ENCODE data around the gene TANC1. TPM values are rescaled to one million over a fixed set of nuclear protein-coding genes. Genes with fewer than 3 reads are reported as not detected.
A peak's percentile ranks its signal among the peaks of the same experiment; 100 is the strongest.

TANC1 gene
- total and polyA plus RNA-seq, 2 experiments from 2014 or later: 8.2 to 12.1 TPM

DNA sequence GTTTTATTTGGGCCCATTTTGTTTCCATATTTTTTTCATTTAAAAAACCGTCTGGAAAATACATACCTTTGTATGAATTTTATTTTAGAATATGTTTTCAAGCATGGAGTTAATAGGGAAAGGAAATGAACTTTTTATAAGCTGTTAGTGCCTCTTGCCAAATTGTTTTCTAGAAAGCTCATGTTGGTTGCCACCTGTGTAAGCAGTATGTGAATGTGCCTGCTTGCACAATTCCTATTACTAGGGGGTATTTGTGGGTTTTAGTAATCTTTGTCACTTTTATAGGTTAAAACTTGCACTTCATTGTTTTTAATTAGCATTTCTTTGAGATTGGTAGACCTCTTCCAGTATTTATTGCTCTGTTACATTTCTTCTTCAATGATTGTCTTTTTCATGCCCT is 107.3 kb downstream of the TANC1 start:
- Histone ChIP-seq H3K9me2 (ENCODE audit: insufficient read depth) (no peaks in the 10 kb centered on the region), H3K4me1 (ENCODE audit: insufficient read depth) (peaks cover 62% of the 10 kb centered on the region), H3K4me3 (no peak overlapping the region), H3K27ac (no peak overlapping the region), H3K9ac (0 out of 2 replicates have a peak overlapping the region, but pooled peaks have one; percentile 1), H2AFZ (no peak overlapping the region), H4K20me1 (ENCODE audit: insufficient read depth) (no peaks in the 10 kb centered on the region), H3F3A (ENCODE audit: insufficient read depth) (peaks cover 52% of the 10 kb centered on the region), H3K36me3 (ENCODE audit: low read depth) (no peaks in the 10 kb centered on the region), H3K4me2 (ENCODE audit: unreplicated experiment) (peak overlapping the region; percentile 67), H3K79me2 (ENCODE audit: insufficient read depth) (peaks cover 11% of the 10 kb centered on the region; the same call in 1 of the 2 replicates), H3K9me3 (ENCODE audit: low read depth) (no peaks in the 10 kb centered on the region), H3K27me3 (replicated peaks; ENCODE audit: insufficient read depth) (no peaks in the 10 kb centered on the region)
- DNase-seq: no peak
- no peak for TF ChIP-seq EZH2 (IDR thresholded peaks at IDR 0.05; ENCODE audit: insufficient read depth, poor library complexity, severe bottlenecking)
- WGBS, 2 experiments (ENCODE audit: low coverage in 1 of 2, low lambda C conversion rate in 2 of 2, missing lambda C conversion rate in 2 of 2): 10 to 18% methylated on average over 1 of the region's 1 CpG
- in situ Hi-C loops (cut with MboI): no loop called here

DNA sequence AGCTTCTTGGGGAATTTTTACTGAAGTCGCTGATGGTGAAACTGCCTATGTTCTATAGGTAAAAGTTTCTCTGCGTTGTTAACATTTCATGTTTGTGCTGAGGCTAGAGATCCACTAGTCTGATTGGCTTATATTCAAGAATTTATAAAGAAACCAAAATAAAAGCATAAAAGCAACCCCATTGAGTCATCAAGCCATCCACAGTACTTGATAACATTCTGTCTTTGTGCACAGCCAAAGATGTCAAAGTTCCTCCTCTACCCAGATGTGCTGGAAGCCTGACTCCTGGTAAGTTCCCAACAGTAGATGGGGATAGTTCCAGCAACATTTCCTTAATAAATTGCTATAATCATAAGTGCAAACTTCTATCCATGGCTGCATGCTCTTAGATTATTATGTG is 107.8 kb downstream of the TANC1 start:
- Histone ChIP-seq H3K9me2 (ENCODE audit: insufficient read depth) (no peaks in the 10 kb centered on the region), H3K36me3 (ENCODE audit: low read depth) (no peaks in the 10 kb centered on the region), H3K79me2 (ENCODE audit: insufficient read depth) (peaks cover 11% of the 10 kb centered on the region; the same call in 1 of the 2 replicates), H3K4me3 (no peak overlapping the region), H3K4me2 (ENCODE audit: unreplicated experiment) (peak overlapping the region; percentile 67), H4K20me1 (ENCODE audit: insufficient read depth) (no peaks in the 10 kb centered on the region), H3K27ac (peak overlapping the region; percentile 3; the same call in 1 of the 2 replicates), H3K27me3 (replicated peaks; ENCODE audit: insufficient read depth) (no peaks in the 10 kb centered on the region), H3K9ac (0 out of 2 replicates have a peak overlapping the region, but pooled peaks have one; percentile 1), H3F3A (ENCODE audit: insufficient read depth) (peaks cover 49% of the 10 kb centered on the region), H3K9me3 (ENCODE audit: low read depth) (no peaks in the 10 kb centered on the region), H3K4me1 (ENCODE audit: insufficient read depth) (peaks cover 57% of the 10 kb centered on the region), H2AFZ (no peak overlapping the region)
- WGBS, 2 experiments (ENCODE audit: low coverage in 1 of 2, low lambda C conversion rate in 2 of 2, missing lambda C conversion rate in 2 of 2): 49 to 53% methylated on average over 2 of the region's 2 CpGs
- TF ChIP-seq EZH2 (IDR thresholded peaks at IDR 0.05; ENCODE audit: insufficient read depth, poor library complexity, severe bottlenecking): no peak
- TF ChIP-seq EZH2phosphoT487 (IDR thresholded peaks at IDR 0.05; ENCODE audit: insufficient read depth, low read depth): no peak
- in situ Hi-C loops (cut with MboI): no loop called here
- DNase-seq: peak; percentile 66

DNA sequence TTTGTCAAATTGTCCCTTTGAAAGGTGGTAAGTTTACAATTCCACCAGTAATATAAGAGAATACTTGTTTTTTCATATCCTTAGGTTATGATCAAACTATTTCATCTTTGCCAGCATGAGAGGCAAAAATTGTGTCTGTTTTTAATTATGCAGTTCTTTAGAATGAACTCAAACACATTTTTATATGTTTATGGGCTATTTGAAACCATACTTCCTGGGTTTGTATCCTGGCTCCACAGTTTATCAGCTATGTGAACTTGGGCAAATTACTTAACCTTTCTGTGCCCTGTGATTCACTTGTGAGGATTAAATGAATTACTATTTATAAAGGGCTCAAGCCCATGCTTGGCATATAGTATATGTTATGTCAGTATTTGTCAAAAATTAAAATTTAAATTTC is 109.4 kb downstream of the TANC1 start:
- Histone ChIP-seq H3K9ac (no peak overlapping the region), H3F3A (ENCODE audit: insufficient read depth) (peaks cover 34% of the 10 kb centered on the region), H3K9me3 (ENCODE audit: low read depth) (no peaks in the 10 kb centered on the region), H4K20me1 (ENCODE audit: insufficient read depth) (no peaks in the 10 kb centered on the region), H2AFZ (no peak overlapping the region), H3K79me2 (ENCODE audit: insufficient read depth) (peaks cover 11% of the 10 kb centered on the region), H3K4me3 (no peak overlapping the region), H3K4me2 (ENCODE audit: unreplicated experiment) (no peak overlapping the region), H3K4me1 (ENCODE audit: insufficient read depth) (peaks cover 41% of the 10 kb centered on the region), H3K27ac (no peak overlapping the region), H3K27me3 (replicated peaks; ENCODE audit: insufficient read depth) (no peaks in the 10 kb centered on the region), H3K36me3 (ENCODE audit: low read depth) (no peaks in the 10 kb centered on the region), H3K9me2 (ENCODE audit: insufficient read depth) (no peaks in the 10 kb centered on the region)
- in situ Hi-C loops (cut with MboI): no loop called here
- DNase-seq: no peak
- no peak for TF ChIP-seq EZH2 (IDR thresholded peaks at IDR 0.05; ENCODE audit: insufficient read depth, poor library complexity, severe bottlenecking)
- no peak for TF ChIP-seq EZH2phosphoT487 (IDR thresholded peaks at IDR 0.05; ENCODE audit: insufficient read depth, low read depth)

DNA sequence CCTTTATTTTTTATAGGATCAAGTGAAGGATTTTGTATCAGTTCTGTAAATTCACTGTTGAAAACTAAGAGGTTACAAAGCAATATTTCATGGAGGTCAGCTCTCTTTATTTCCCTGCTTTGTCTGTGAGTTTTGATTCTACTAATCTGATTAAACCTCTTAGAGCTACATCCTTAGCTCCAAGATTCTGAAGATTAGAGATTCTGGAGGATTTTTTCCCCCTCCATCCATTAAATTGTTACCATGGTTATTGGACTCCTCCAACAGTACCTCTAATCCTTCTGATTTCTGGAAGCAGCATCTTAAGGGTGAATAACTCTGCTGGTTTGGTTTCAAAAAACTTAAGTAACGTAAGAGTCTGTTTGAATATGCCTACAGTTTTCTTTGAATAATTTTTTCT is 110.0 kb downstream of the TANC1 start:
- TF ChIP-seq EZH2phosphoT487 (IDR thresholded peaks at IDR 0.05; ENCODE audit: insufficient read depth, low read depth) (no peak), EZH2 (IDR thresholded peaks at IDR 0.05; ENCODE audit: insufficient read depth, poor library complexity, severe bottlenecking) (no peak)
- H3K4me3 ChIP-seq: no peak overlapping the region
- H3F3A ChIP-seq (ENCODE audit: insufficient read depth): peaks cover 28% of the 10 kb centered on the region
- H4K20me1 ChIP-seq (ENCODE audit: insufficient read depth): no peaks in the 10 kb centered on the region
- H3K4me2 ChIP-seq (ENCODE audit: unreplicated experiment): no peak overlapping the region
- no peaks in the 10 kb centered on the region for H3K27me3 ChIP-seq (replicated peaks; ENCODE audit: insufficient read depth)
- in situ Hi-C loops (cut with MboI): no loop called here
- no peak for DNase-seq
- 95 to 100% methylated on average over 1 of the region's 1 CpG for WGBS, 2 experiments (ENCODE audit: low coverage in 1 of 2, low lambda C conversion rate in 2 of 2, missing lambda C conversion rate in 2 of 2)
- H3K9me3 ChIP-seq (ENCODE audit: low read depth): no peaks in the 10 kb centered on the region
- H3K79me2 ChIP-seq (ENCODE audit: insufficient read depth): peaks cover 11% of the 10 kb centered on the region
- H3K4me1 ChIP-seq (ENCODE audit: insufficient read depth): peaks cover 39% of the 10 kb centered on the region
- H3K9me2 ChIP-seq (ENCODE audit: insufficient read depth): no peaks in the 10 kb centered on the region
- no peaks in the 10 kb centered on the region for H3K36me3 ChIP-seq (ENCODE audit: low read depth)
- H2AFZ ChIP-seq: no peak overlapping the region
- no peak overlapping the region for H3K9ac ChIP-seq
- no peak overlapping the region for H3K27ac ChIP-seq

DNA sequence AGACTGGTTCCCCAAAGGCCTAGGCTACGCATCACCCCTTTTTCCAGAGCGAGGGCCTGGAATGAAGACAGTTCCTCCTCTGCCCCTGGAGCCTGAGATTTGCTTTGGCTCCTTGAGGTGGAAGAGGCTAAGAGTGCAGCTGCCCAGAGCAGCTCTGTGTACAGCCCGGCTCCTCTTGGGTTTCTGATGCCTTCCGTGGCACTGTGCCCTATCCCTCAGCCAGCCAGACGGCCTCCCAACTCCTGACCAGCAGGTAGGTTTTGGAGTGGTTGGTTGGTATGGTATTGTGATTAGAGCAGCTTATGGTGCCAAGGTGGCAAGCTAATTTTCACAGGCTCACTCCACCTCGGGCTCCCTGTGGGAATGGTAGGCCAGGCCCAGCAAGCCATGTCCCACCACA is 112.2 kb downstream of the TANC1 start:
- in situ Hi-C loops (cut with MboI): no loop called here

More for the DNA sequence above, 112.2 kb downstream of the TANC1 start:
- Histone ChIP-seq H3K27ac (no peak overlapping the region), H3K9ac (no peak overlapping the region), H2AFZ (no peak overlapping the region), H3K9me3 (ENCODE audit: low read depth) (no peaks in the 10 kb centered on the region), H3K4me2 (ENCODE audit: unreplicated experiment) (no peak overlapping the region), H3K9me2 (ENCODE audit: insufficient read depth) (no peaks in the 10 kb centered on the region), H4K20me1 (ENCODE audit: insufficient read depth) (no peaks in the 10 kb centered on the region), H3K27me3 (replicated peaks; ENCODE audit: insufficient read depth) (no peaks in the 10 kb centered on the region), H3K4me1 (ENCODE audit: insufficient read depth) (peaks cover 51% of the 10 kb centered on the region), H3K4me3 (no peak overlapping the region), H3K36me3 (ENCODE audit: low read depth) (no peaks in the 10 kb centered on the region), H3K79me2 (ENCODE audit: insufficient read depth) (peaks cover 7% of the 10 kb centered on the region), H3F3A (ENCODE audit: insufficient read depth) (peaks cover 21% of the 10 kb centered on the region)
- TF ChIP-seq EZH2phosphoT487 (IDR thresholded peaks at IDR 0.05; ENCODE audit: insufficient read depth, low read depth): no peak
- no peak for TF ChIP-seq EZH2 (IDR thresholded peaks at IDR 0.05; ENCODE audit: insufficient read depth, poor library complexity, severe bottlenecking)
- no peak for DNase-seq
- WGBS, 2 experiments (ENCODE audit: low coverage in 1 of 2, low lambda C conversion rate in 2 of 2, missing lambda C conversion rate in 2 of 2): 96 to 97% methylated on average over 6 of the region's 6 CpGs

All from GM23248 (cell line).